ENCODE results near the gene PCOLCE2.

PCOLCE2 gene, protein sequence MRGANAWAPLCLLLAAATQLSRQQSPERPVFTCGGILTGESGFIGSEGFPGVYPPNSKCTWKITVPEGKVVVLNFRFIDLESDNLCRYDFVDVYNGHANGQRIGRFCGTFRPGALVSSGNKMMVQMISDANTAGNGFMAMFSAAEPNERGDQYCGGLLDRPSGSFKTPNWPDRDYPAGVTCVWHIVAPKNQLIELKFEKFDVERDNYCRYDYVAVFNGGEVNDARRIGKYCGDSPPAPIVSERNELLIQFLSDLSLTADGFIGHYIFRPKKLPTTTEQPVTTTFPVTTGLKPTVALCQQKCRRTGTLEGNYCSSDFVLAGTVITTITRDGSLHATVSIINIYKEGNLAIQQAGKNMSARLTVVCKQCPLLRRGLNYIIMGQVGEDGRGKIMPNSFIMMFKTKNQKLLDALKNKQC

DNA sequence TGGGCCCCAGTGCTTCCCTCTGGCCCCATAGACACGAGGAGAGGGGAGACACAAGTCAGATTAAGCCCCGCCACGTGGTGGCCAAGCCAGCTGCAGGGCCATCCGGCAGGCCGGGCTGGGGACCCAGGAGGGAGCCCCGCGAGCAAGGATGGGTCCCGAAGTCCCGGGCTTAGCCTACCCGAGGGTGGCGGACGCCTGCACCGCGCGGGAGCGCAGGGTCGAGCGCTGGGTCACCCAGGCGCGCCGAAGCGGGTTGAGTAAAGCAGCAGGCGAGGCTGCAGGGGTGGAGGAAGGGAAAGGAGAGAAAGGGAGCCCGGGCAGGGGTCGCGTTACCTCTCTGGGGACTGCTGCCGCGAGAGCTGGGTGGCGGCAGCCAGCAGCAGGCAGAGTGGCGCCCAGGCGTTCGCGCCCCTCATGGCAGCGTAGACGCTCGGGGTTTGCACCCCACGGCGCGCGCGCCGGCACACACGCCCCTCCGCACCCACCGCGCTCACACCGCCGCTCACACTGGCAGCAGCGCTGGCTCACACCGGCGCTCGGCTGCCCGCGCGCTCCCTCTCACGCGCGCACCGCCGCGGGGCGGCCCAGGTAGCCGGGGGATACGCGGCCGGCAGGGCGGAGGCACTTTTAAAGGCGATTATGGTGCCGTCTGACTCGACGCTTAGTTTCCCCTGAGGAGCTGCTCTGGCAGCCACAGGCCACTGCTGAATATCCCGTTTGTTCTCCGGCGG is at the start of gene PCOLCE2:
Gene PCOLCE2 (minus strand): TSS at position 603 of the 731 bp plus-strand sequence. CDS start 187 bp downstream, at position 416.
- no peak for DNase-seq

DNA sequence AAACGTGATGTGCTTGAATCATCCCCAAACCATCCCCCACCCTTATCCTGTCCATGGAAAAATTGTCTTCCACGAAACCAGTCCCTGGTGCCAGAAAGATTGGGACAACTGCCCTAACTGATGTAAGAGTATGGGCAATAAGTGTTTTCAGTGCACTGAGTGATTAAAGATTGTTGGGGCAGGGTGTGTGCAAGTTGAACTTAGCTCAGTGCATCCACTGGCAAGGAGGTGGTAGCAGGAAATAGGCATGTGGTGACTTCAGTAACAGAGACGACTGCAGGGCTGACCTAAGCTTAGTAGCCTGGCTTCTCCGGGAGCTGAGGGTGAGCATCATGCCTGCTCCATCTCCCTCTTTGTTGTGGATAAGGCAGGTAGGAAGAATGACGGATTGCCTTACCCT is 47.1 kb upstream of the PCOLCE2 start:
- DNase-seq: no peak

DNA sequence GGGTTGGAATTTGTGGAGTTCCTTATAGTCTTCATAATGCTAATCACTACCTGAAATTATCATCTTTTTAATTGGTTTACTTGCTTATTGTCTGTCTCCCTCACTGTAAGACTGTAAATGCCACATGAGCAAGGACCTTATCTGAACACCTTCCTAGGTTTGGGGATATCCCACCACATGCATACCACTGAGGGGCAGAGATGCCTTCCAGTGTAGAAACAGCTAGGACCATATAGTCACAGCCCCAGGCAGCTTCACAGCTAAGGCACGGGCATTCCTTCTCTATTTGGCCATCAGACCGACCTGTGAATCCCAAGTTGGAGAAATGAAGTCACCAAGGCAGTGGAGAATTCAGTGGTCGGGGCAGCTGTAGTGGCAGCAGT is 46.0 kb upstream of the PCOLCE2 start:
- DNase-seq: no peak

DNA sequence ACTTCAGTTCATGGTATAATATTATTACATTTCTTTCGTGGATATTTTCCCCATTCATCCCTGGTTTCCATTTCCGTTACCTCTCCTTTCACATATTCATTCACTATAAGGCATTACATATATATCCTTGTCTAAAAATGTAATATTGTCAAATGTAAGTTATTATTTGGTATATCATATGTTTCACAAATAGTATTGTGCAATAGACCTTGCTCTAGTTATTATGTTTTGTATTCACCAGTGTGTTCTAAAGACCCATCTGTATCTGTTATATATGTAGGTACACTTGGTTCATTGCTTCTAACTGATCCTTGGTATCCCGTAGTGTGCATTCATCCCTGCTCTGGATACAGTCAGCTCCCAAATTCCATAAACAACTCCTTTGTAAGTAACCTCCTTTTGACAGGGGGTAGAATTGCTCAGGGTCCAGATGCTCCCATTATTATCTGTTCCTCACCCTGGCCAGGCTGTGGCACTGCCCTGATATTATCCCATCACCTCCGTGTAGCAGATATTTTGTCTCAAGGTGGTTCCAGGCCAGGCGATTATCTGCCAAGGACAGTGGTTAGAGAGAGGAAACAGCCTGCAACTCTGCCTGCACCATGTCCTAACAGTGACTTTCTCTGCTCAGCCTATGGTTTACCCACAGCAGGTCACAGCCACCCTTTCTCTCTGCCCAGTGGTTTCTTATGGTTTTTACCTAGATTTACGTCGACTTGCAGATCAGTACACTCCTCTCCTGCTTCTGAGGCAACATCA is 45.4 kb upstream of the PCOLCE2 start:
- no peak for DNase-seq

- DNase-seq: no peak
Observed at GRCh38 chr3:142931222-142931621, 42.3 kb upstream of the PCOLCE2 start.

DNA sequence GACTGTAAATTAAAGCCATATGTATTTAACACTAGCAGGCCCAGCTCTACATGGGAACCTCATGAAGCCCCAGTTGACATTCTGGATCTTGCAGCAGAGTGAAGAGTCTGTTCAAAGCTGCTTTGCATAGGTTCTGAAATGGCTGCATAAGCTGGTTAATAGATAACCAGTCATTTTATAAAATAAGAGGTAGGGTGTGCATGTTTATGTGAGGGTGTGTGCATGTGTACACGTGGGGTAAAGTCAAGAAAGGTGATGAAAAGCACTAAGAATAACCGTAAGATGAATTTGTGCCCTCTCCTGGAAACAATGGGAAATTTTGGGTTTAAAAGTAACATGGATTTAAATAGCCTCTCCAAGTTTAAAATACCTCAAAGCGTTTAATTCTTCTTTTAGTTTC is 41.6 kb upstream of the PCOLCE2 start:
- no peak for DNase-seq

DNA sequence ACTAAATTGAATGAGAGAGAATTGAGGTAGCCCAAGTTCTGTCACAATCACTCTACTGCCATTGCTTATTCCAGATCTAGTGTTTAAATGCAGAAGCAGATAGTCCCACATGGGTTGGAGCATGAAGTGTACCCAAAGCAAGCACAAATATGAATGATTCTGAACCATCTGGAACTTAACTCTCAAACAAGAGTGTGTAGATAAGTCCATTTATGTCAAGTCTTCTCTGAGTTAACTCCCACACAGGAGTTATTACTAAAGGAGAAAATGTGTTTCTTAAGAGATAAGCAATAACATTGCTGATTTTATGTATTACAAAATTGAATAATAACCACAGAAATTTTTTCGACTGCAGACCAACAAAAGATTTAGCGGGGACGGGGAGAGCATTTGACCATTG is 41.0 kb upstream of the PCOLCE2 start:
- no peak for DNase-seq

- no peak for DNase-seq
Observed at GRCh38 chr3:142929109-142929508, 40.2 kb upstream of the PCOLCE2 start.

DNA sequence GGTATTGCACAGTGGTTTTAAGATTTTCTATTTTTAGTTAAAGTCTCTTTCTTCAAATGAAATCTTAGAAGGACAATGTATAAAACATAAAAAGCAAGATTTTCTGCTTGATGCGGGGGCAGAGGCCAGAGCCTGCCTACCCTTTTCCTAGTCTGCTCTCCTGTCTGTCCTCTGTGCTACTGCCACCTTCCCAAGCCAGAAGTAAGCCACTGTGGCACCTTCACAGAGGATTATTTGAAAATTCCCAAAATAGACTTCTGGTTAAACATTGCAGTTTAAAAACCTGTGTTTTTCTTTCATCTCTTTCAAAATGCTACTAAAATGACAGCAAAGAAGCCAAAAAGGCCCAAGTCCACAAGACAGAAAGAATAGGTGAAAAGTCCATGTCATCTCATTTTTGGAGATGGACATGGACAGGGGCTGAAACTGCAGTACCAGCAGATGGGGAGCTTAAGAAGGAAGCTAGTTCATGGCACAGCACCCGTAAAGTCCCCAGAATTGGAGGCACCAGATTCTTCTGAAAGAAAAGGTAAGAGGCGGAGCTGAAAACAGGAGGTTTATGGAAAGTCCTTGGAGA is 37.6 kb upstream of the PCOLCE2 start:
- DNase-seq: no peak

DNA sequence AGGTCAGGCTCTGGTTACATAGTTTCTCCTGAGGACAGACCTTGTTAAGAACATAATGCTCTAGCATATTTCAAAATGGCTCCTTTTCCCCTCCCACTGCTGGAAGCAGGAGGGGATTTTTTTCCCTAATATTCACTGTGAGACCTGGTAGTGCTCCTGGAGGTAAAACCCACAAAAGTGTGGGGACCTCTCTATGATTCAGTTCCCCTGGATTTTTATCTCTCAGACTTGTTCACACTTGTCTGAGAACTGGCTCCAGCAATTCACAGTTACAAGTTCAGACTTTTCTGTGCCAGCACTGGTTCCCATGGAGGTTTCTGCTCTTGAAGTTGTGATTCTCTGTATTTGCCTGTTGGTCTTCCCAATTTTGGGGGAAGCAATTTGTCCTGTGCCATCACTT is 36.3 kb upstream of the PCOLCE2 start:
- no peak for DNase-seq

DNA sequence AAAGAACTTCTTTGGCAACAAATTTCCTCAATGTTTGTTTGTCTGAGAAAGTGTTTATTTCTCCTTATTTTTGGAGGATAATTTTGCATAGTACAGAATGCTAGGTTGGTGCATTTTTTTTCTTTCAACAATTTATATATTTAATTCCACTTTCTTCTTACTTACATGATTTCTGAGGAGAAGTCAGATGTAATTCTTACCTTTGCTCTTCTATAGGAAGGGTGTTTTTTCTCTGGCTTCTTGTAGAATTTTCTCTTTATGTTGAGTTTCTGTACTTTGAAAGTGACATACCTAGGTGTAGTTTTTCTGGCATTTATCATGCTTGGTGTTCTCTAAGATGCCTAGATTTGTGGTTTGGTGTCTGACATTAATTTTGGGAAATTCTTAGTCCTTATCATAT is 34.8 kb upstream of the PCOLCE2 start:
- no peak for DNase-seq

DNA sequence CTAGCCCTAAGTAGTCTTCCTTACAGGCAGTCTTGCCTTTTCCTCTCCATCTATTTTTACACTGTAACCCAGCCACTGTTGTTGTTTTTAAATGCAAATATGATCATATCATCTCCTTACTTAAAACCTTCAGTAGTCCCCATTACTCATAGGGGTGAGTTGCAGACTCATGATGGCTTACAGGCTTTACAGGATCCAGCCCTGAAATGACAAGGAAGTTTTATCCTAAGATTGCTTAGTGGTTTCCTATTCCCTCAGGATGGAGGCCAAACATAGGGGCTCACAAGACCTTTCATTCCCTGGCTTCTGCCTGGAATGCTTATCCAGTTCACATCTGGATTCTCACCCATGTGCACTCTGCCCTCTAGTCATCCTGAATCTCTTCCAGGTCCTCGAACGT is 27.7 kb upstream of the PCOLCE2 start:
- no peak for DNase-seq

DNA sequence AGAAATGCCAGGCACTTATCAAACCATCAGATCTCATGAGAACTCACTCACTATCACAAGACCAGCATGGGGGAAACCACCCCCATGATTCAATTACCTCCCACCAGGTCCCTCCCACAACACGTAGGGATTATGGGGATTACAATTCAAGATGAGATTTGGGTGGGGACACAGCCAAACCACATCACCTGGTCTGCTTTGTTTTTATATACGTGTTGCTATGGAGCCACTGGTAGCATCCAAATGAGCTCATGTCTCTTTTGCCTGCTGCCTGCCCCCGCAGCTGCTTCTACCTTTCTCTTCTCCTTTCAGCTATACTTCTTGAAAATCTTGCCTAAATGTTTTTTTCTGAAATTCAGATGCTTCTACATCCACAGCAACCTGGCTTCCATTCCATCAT is 26.8 kb upstream of the PCOLCE2 start:
- DNase-seq: no peak

DNA sequence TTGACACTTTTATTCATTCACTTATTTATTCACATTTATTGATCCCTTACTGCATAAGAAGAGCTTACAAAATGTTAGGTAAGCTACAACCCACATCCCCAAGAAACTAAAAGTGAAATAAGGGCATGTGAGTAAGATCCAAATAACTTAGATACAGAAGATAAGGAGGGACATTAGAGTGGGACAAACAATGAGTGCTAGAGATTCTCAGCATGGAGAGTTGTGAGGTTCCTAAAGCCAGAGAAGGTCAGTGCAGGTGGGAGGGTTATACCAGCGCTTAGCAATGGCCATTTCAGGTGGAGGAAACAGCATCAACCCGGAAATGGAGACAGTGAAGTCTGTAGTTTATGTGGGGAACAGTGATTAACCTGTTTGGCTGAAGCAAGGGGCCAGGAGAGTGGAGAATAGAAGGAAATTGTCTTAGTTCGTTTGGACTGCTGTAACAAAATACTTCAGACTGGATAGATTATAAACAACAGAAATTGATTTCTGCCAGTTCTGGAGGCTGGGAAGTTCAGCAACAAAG is 25.5 kb upstream of the PCOLCE2 start:
- DNase-seq: no peak

DNA sequence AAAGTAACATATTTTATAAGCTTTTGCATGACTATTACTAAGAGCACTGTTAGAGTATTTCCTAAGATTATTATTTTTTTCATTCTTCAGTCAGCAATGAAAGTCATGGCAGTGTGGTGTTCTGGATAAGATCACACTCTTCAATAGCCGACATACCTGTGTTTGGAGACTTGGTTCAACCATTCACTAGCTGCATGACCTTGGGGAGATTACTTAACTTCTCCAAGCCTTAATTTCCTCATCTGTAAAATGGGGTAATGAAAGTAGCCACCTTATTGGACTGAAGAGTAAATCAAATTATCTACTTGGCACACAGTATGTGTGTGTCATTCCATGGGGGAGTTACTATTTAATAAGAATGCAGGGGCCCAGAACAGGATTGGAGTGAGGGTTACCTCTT is 24.5 kb upstream of the PCOLCE2 start:
- DNase-seq: no peak

- DNase-seq: no peak
Observed at GRCh38 chr3:142912402-142913172, 23.7 kb upstream of the PCOLCE2 start.

GRCh38 chr3:142910280-142910679 is 21.4 kb upstream of the PCOLCE2 start:
- DNase-seq: no peak

DNA sequence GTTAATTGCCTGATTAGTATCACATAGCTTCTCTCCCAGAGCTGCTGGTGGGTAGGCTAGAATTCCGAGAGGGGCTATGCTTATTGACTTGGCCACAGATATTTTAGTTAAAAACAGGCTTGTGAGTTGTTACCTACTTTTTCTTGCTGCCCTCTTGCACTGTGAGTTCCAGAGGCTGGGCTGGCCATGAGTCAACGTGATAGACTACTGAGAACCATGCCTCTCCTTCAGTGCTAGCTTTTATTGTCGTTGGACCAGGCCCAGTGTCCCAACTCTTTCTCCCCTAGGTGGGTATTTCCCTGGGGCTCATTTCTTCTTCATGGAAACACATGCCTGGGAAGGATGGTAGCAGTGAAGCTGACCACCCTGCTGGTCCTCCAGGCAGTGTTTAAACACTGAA is 20.4 kb upstream of the PCOLCE2 start:
- no peak for DNase-seq

GRCh38 chr3:142907996-142908395 is 19.1 kb upstream of the PCOLCE2 start:
- no peak for DNase-seq

DNA sequence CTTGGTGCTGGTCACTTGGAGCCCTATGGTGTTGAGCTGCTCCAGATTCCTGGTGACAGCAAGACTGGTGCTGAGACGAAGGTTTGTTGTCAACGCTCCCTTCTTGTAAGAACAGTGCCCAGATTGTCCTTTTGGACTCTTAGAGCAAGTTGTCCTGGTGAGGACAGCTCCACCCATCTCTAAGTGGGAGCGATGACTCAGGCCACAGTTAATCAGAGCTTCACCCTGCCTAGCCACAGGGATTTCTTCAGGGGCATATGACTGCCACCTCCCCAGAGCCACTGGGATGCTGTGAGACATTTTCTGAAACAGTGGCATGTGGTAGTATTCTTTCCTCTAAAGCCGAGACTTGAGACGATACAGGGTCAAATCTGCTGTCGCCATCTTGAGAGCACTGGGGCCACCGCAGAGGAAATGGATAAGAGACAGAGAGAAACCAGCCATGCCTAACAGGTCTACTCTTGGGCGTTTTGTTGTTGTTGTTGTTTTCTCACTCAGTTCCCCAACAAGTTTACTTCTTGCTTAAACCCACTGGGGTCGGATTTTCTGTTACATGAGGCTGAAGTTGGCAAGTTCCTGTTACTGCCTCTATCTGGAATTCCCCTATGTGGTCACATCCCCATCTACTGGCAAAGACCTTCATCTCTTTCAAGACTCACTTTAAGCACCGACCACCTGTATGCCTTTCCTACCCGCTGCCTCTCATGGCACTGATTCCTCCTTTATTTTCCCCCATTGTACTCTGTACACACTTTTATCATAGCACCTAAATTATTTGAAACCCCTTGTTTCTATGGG is 16.0 kb upstream of the PCOLCE2 start:
- DNase-seq: no peak

DNA sequence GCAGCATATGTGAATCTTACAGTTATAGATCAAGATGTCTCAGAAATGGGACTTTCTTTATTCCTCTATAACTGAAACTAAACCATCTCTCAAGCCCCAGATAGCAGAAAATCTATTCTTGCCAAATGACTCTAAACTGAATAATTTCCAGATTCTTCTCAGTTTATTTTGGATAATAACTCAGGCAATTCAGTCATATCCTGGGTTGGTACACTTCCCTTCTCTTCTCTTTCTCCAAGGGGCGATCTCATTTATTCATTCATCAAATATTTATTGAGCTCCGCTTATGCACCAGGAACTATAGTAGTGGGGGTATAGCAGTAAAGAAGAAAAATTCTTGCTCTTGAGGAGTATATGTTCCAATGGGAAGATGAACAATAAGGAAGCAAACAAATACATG is 13.5 kb upstream of the PCOLCE2 start:
- no peak for DNase-seq
